HUES64 (cell line): ENCODE measurements around the gene PRDM1.

Experiments
- H3K27ac ChIP-seq: 2 replicates; pipeline ENCODE4 v1.7.0; 2013; ENCODE audit warnings: low read depth, low read length, inconsistent platforms
- H3K27me3 ChIP-seq: 2 replicates; pipeline ENCODE4 v1.6.1; 2013; ENCODE audit warnings: mild to moderate bottlenecking, low read length; ENCODE audit not compliant: insufficient read depth
- H3K36me3 ChIP-seq: 2 replicates; pipeline ENCODE4 v1.6.1; 2013; ENCODE audit warnings: mild to moderate bottlenecking, low read length; ENCODE audit not compliant: insufficient read depth
- H3K4me1 ChIP-seq: 2 replicates; pipeline ENCODE4 v1.6.1; 2013; ENCODE audit warnings: mild to moderate bottlenecking, low read length, moderate library complexity; ENCODE audit not compliant: insufficient read depth
- H3K4me3 ChIP-seq: 2 replicates; pipeline ENCODE4 v1.5.1; 2013; ENCODE audit warnings: mild to moderate bottlenecking, low read length, moderate library complexity
- H3K9ac ChIP-seq: 2 replicates; pipeline ENCODE4 v1.6.1; 2013; ENCODE audit warnings: mild to moderate bottlenecking, low read depth, low read length
- H3K9me3 ChIP-seq: 2 replicates; pipeline ENCODE4 v1.6.1; 2013; ENCODE audit warnings: low read depth, low read length; ENCODE audit not compliant: insufficient read depth
- WGBS: fragments of 150-250, 120-280 bp; methylation state at CpG from one replicate; pipeline ENCODE4 v1.1.7; 2013; ENCODE audit warnings: missing lambda C conversion rate; 5-methylcytosine and 5-hydroxymethylcytosine counted together

The PRDM1 gene

DNA sequence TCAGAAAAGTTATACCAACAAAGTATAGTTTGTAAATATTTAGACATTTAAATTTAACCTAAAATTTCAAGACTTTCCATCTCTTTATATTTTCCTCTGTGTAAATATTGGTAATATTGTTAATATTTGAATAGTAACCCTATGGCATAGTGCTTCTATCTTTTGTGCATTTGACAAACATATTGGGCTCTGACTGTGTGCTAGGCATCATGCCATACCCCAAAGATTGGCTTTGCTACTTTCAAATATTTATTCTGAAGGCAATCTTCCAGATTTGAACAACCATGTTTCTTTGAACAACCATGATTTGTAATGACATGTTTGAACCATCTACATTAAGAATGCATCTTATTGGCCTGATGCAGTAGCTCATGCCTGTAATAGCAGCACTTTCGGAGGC, 15.5 kb upstream of the PRDM1 start:
- Histone ChIP-seq H3K36me3 (no peaks in the 10 kb centered on the region), H3K4me1 (no peaks in the 10 kb centered on the region), H3K9ac (no peak overlapping the region), H3K27me3 (no peaks in the 10 kb centered on the region), H3K4me3 (no peak overlapping the region), H3K9me3 (no peaks in the 10 kb centered on the region), H3K27ac (no peak overlapping the region)
- 96% methylated on average over 1 of the region's 1 CpG for WGBS

DNA sequence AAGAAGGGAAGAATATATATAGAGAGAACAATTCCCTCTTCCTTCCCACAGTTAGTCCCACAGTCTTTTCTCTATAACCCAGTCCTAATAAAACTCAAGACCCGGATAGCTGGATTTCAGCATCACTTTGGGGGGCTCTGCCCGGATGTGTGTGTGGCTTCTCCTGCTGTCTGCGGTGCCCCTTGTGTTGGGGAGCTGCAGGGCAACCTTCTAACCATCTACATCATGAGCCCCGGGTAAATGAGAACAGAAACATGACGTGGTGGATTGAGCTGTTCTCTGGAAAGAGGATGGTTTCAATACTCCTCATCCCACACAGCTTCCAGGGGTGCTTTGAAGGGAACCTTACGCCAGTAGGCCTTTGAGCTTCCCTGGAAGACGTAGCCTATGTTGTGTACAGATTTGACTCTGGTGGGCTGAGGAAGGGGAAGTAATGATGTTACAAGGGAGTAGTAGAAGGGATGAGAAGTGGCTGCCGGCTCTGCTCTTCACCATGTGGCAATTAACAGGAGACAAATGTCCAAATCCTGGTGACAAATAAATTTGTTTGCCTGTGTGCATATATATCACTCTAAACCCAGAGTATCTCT, 13.5 kb upstream of the PRDM1 start:
- Histone ChIP-seq H3K9me3 (no peaks in the 10 kb centered on the region), H3K4me1 (no peaks in the 10 kb centered on the region), H3K9ac (no peak overlapping the region), H3K4me3 (no peak overlapping the region), H3K36me3 (no peaks in the 10 kb centered on the region), H3K27me3 (no peaks in the 10 kb centered on the region), H3K27ac (no peak overlapping the region)
- WGBS = 73% methylated on average over 7 of the region's 8 CpGs

DNA sequence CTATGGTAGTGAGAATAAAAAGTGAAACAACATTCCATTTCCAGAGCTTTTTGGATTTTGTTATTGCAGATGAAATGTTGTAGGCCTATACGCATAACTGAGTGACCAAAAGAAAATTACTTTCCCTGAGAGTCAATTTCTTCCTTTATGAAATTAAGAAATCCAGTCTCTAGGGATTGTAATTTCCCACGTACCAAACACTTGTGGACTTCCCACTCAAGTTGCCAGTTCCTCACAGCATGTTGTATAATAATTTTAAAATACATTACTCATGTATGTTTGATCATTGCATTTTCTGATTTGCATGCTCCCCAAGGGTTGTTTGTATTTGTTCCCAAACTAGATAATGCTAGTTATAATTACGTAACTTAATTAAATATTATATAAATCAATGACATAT, 12.0 kb upstream of the PRDM1 start:
- no peak overlapping the region for H3K9ac ChIP-seq
- WGBS = 100% methylated on average over 1 of the region's 3 CpGs

DNA sequence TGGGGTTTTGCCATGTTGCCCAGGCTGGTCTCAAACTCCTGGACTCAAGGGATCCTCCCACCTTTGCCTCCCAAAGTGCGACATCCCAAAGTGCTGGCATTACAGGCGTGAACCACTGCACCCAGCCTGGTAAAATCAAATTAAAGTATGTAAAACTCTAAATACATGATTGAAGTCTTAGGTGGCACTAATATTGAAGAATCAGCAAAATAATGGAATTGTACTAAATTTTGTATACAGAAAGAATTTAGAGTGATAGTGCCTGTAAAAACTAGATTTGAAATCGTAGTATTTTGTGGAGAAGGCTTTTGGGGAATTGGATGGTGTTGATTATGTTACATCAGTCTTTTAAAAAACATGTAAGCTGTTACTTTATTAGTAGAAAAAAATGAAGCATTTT, 10.0 kb upstream of the PRDM1 start:
- 98% methylated on average over 3 of the region's 3 CpGs for WGBS
- H3K4me1 ChIP-seq = no peaks in the 10 kb centered on the region
- H3K9ac ChIP-seq = no peak overlapping the region
- H3K36me3 ChIP-seq = no peaks in the 10 kb centered on the region
- no peak overlapping the region for H3K27ac ChIP-seq
- H3K27me3 ChIP-seq = no peaks in the 10 kb centered on the region
- H3K9me3 ChIP-seq = no peaks in the 10 kb centered on the region
- H3K4me3 ChIP-seq = no peak overlapping the region

More for the DNA sequence above, 12.0 kb upstream of the PRDM1 start:
- Histone ChIP-seq H3K4me3 (no peak overlapping the region), H3K4me1 (no peaks in the 10 kb centered on the region), H3K9me3 (no peaks in the 10 kb centered on the region), H3K36me3 (no peaks in the 10 kb centered on the region), H3K27me3 (no peaks in the 10 kb centered on the region), H3K27ac (no peak overlapping the region)

DNA sequence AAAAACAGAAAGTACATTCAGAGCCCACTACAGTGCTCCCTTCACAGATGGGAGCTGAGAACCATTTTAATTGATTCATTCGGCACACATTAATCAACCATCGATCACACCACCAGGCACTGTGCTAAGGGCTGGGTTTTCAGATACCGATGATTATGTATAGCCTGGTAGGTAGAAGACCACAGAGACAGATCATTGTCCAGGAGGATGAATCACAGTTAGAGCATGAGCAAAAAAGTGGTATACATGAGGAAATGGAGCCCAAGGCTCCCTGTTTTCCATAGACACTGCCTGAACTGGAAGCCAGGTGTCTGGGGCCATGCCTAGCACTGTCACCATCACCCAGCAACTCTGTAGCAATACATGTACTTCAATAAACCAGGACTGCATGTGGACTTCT, 9.0 kb upstream of the PRDM1 start:
- 96% methylated on average over 3 of the region's 3 CpGs for WGBS
- Histone ChIP-seq H3K36me3 (no peaks in the 10 kb centered on the region), H3K4me1 (no peaks in the 10 kb centered on the region), H3K27me3 (no peaks in the 10 kb centered on the region), H3K27ac (no peak overlapping the region), H3K9me3 (no peaks in the 10 kb centered on the region), H3K9ac (no peak overlapping the region), H3K4me3 (no peak overlapping the region)

DNA sequence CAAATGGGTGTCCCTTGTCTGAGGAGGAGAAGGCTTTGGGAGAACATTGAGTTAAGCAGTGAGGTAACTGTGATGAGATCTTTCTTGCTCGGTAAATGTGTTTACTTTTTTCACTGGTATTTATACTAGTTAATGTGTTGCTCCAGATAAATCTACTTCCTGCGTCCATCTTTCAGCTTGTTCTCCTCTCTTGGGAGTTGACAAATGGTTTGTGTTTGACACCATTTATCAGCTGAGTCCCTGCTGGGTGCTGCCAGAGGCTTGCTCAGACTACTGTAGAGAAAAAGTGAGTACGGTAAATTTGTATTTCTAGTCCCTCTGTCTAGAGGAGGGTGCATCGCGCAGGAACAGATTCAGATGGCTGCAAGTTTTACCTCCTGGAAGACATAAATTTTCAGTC, 8.3 kb upstream of the PRDM1 start:
- H3K36me3 ChIP-seq = no peaks in the 10 kb centered on the region
- H3K4me3 ChIP-seq = no peak overlapping the region
- no peaks in the 10 kb centered on the region for H3K27me3 ChIP-seq
- no peak overlapping the region for H3K27ac ChIP-seq
- no peak overlapping the region for H3K9ac ChIP-seq
- no peaks in the 10 kb centered on the region for H3K4me1 ChIP-seq
- WGBS = 94% methylated on average over 4 of the region's 5 CpGs
- H3K9me3 ChIP-seq = no peaks in the 10 kb centered on the region

DNA sequence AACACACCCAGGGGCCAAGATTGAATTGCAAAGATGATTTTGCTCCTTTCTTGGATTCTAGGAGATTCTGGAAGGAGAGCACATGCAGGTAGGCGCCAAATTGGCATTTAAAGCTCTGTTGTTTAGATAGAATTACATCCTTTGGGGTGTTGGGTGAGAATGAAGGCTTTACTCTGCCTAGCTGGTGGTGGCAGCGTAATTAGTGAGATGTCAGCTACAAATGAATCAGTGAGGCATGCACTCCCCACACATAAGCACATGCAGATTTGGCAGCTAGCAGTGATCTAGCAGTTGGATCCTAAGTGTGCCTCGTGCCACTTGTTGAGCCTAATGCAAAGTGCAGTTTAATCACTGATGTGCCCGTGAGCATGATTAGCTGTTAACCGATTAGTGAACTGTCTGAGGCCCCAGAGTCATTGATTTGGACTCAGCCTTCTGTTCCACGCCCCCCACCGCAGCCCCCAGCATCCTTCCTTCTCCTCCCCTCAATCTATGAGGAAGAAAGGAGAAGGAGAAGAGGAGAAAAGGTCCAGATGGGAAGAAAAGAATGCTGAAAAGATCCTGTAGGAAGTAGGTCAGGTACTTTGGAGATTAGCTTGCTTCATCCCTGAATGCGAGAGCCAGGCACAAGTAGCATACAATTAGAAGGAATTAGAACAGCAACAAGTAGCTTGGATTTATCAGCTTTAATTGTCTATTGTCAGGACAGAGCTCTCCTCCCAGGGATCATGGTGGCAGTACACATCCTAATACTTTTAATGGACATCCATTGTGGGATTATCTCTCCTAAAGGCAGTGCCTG, 6.0 kb upstream of the PRDM1 start:
- peaks cover 10% of the 10 kb centered on the region for H3K4me1 ChIP-seq
- 81% methylated on average over 6 of the region's 8 CpGs for WGBS
- H3K9ac ChIP-seq = no peak overlapping the region
- no peak overlapping the region for H3K27ac ChIP-seq
- 0 out of 2 replicates have a peak, but pooled peaks cover under 1% of the 10 kb centered on the region for H3K27me3 ChIP-seq
- H3K4me3 ChIP-seq = no peak overlapping the region
- no peaks in the 10 kb centered on the region for H3K36me3 ChIP-seq
- H3K9me3 ChIP-seq = no peaks in the 10 kb centered on the region

DNA sequence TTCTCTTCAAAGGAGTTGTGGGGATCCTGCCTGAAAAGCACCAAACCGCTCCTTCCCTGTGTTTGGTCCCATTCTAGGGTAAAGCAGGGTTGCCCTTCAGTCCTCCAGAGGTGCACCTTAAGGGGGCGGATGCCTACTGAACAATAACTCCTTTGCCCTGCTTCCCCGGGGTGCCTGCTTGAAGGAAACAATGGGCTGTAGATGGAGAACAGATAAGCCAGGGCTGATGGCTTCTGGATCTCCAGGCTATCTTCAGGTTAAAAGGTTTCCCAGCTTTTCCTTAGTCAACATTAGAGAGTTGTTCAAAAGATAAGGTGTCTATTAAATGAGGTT, 5.4 kb upstream of the PRDM1 start:
- peaks cover 15% of the 10 kb centered on the region for H3K4me1 ChIP-seq
- no peak overlapping the region for H3K9ac ChIP-seq
- 81% methylated on average over 3 of the region's 3 CpGs for WGBS
- H3K36me3 ChIP-seq = no peaks in the 10 kb centered on the region
- no peak overlapping the region for H3K4me3 ChIP-seq
- H3K27me3 ChIP-seq = peaks cover 6% of the 10 kb centered on the region
- no peak overlapping the region for H3K27ac ChIP-seq
- H3K9me3 ChIP-seq = no peaks in the 10 kb centered on the region

DNA sequence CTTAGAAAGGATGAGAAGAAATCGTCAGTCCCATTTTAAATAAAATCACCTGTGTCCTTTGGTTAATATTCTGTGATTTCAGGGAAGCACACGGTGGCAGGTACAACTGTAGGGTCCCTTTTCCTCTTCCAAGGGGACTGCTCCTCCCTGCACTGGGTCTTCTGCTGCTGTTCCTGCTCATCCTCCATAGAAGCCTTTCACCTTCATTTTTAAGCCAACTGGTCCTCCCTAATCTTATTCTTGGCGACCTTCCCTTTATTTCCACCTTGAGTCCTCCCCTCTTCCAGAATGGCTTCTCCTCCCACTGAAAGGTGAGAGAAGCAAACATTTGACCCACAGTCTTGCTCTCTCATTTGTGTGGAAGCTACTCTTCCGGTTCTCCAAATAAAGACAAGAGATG, 4.4 kb upstream of the PRDM1 start:
- peaks cover 10% of the 10 kb centered on the region for H3K27me3 ChIP-seq
- no peaks in the 10 kb centered on the region for H3K36me3 ChIP-seq
- peaks cover 20% of the 10 kb centered on the region for H3K4me1 ChIP-seq
- WGBS = 81% methylated on average over 4 of the region's 4 CpGs
- H3K4me3 ChIP-seq = no peak overlapping the region
- no peak overlapping the region for H3K9ac ChIP-seq
- H3K9me3 ChIP-seq = no peaks in the 10 kb centered on the region
- no peak overlapping the region for H3K27ac ChIP-seq

DNA sequence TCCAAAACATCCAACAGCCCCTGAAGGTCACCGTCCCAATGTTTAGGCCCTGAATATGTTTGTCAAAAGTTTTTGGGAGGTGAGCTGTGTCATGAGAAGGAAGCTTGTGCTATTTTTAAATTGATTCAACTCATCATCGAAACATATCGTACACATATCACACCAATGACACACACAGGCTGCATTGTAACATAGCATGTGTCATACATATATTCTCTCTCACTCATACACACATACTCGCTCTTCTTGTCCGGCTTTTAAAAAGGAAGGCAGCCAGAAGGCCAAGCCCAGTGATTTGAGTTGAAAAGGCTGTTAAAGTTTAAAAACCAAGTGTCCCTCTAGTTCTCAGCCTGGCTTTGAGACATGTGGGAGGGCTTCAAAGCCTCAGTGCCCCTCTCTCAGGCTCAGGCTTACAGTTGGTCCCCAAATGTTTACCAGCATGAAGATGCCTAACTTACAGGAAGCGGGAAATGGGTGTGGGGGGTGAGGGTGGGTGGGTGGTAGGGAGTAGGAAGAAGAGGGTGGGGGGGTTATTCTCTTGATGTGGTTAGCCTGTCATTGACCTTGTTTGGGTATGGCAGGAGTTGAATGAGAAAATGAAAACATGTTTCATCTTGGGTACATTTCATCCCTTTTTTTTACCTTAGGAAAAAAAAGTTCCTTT, 3.3 kb upstream of the PRDM1 start:
- Histone ChIP-seq H3K4me3 (no peak overlapping the region), H3K9me3 (no peaks in the 10 kb centered on the region), H3K9ac (no peak overlapping the region), H3K27ac (no peak overlapping the region), H3K4me1 (peaks cover 31% of the 10 kb centered on the region), H3K36me3 (no peaks in the 10 kb centered on the region), H3K27me3 (peaks cover 19% of the 10 kb centered on the region)
- 92% methylated on average over 5 of the region's 6 CpGs for WGBS

DNA sequence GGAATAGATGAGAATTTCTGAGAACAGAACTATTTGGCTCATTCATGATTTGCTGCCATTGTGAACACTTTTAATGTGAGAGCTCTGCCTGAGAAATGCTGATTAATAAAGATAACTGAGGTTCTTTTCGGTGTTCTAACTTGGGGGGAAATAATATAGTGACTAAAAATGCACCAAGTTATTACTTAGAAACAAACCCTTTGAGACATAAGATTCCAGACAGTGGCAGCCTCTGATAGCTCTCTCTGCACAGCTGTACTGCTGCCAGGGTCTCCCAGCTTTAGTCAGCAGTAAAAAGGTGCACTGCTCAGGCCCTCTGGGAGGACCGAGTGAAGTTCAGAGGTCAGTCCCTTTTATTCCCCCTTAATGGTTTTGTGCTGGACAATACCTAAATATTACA, 2.5 kb upstream of the PRDM1 start:
- no peak overlapping the region for H3K27ac ChIP-seq

More for the DNA sequence above, 2.5 kb upstream of the PRDM1 start:
- 100% methylated on average over 2 of the region's 2 CpGs for WGBS
- H3K4me3 ChIP-seq = no peak overlapping the region
- no peaks in the 10 kb centered on the region for H3K9me3 ChIP-seq
- peaks cover 19% of the 10 kb centered on the region for H3K27me3 ChIP-seq
- H3K4me1 ChIP-seq = peaks cover 38% of the 10 kb centered on the region
- no peaks in the 10 kb centered on the region for H3K36me3 ChIP-seq
- no peak overlapping the region for H3K9ac ChIP-seq
